C4-2B (cell line): ENCODE data around the gene IFNA13.
"Not testable (repeated sequence)": the region's sequence is repeated elsewhere in the genome, so short reads cannot be mapped to it uniquely, and the experiment has no call there.

Experiments
- ZFX ChIP-seq: fragments of 450-650 bp; IDR thresholded peaks from 2 replicates; pipeline ENCODE4 v1.6.1; 2017
- TF ChIP-seq, protein P1 (sequence below): fragments of 450-650 bp; conservative IDR thresholded peaks from 2 replicates; pipeline ENCODE4 v1.5.1; 2017; ENCODE audit warnings: mild to moderate bottlenecking

DNA sequence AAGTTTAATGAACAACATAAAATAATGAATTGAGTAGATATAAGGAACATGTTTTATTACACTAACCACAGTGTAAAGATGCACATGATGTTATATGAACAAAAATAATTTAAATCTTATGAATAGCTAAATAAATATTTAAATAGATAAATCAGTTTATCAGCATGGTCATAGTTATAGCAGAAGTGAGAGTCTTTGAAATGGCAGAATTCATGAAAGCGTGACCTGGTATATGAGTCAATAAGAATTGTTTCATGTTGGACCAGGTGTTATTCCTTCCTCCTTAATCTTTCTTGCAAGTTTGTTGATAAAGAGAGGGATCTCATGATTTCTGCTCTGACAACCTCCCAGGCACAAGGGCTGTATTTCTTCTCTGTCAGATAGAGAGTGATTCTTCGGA lies 688 bp downstream of the IFNA13 start:
- TF ChIP-seq, protein P1, sequence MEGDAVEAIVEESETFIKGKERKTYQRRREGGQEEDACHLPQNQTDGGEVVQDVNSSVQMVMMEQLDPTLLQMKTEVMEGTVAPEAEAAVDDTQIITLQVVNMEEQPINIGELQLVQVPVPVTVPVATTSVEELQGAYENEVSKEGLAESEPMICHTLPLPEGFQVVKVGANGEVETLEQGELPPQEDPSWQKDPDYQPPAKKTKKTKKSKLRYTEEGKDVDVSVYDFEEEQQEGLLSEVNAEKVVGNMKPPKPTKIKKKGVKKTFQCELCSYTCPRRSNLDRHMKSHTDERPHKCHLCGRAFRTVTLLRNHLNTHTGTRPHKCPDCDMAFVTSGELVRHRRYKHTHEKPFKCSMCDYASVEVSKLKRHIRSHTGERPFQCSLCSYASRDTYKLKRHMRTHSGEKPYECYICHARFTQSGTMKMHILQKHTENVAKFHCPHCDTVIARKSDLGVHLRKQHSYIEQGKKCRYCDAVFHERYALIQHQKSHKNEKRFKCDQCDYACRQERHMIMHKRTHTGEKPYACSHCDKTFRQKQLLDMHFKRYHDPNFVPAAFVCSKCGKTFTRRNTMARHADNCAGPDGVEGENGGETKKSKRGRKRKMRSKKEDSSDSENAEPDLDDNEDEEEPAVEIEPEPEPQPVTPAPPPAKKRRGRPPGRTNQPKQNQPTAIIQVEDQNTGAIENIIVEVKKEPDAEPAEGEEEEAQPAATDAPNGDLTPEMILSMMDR: not testable (repeated sequence)
- not testable (repeated sequence) for TF ChIP-seq ZFX
